Endothelial cell (in vitro differentiated cells): ENCODE measurements around the gene KSR2. TPM values are rescaled to one million over a fixed set of nuclear protein-coding genes. Genes with fewer than 3 reads are reported as not detected.
"Not testable (repeated sequence)": the region's sequence is repeated elsewhere in the genome, so short reads cannot be mapped to it uniquely, and the experiment has no call there.

Experiments
- DNase-seq: peaks from one replicate; pipeline ENCODE4 v3.0.0; 2021; ENCODE audit warnings: low spot score
- H3K27ac Mint-ChIP-seq: one replicate; pipeline ENCODE4 v1.8.0; 2021; ENCODE audit warnings: mixed read lengths, inconsistent platforms; ENCODE audit not compliant: unreplicated experiment
- H3K27me3 Mint-ChIP-seq: one replicate; pipeline ENCODE4 v1.8.0; 2021; ENCODE audit warnings: mild to moderate bottlenecking, moderate library complexity, mixed read lengths, inconsistent platforms; ENCODE audit not compliant: unreplicated experiment
- H3K36me3 Mint-ChIP-seq: one replicate; pipeline ENCODE4 v1.8.0; 2021; ENCODE audit warnings: mild to moderate bottlenecking, low read depth, mixed read lengths, inconsistent platforms; ENCODE audit not compliant: unreplicated experiment
- H3K4me1 Mint-ChIP-seq: one replicate; pipeline ENCODE4 v1.8.0; 2021; ENCODE audit warnings: mild to moderate bottlenecking, mixed read lengths, inconsistent platforms; ENCODE audit not compliant: unreplicated experiment
- H3K4me3 Mint-ChIP-seq: one replicate; pipeline ENCODE4 v1.8.0; 2021; ENCODE audit warnings: mild to moderate bottlenecking, mixed read lengths, inconsistent platforms; ENCODE audit not compliant: unreplicated experiment
- H3K9me3 Mint-ChIP-seq: one replicate; pipeline ENCODE4 v1.8.0; 2021; ENCODE audit warnings: mixed read lengths, inconsistent platforms; ENCODE audit not compliant: unreplicated experiment
- CTCF ChIP-seq: fragments of 200-600 bp; sonication (generic); IDR thresholded peaks from one replicate; pipeline ENCODE4 v1.5.0; 2021; ENCODE audit warnings: antibody characterized with exemption; ENCODE audit not compliant: unreplicated experiment
- total RNA-seq: library from RNA; stranded (reverse); fragmentation: NEBNext Ultra II Directional; extraction: Animal tissue kit (Norgen Biotek cat#: 25700); gene quantifications from one replicate; pipeline ENCODE4 v1.2.1, GENCODE V29; 2021; ENCODE audit not compliant: unreplicated experiment

The KSR2 gene
- total RNA-seq, 1 donor from 2014 or later: 0.05 TPM

- no peak for DNase-seq
- Mint-ChIP-seq H3K9me3 (no peaks in the 10 kb centered on the region), H3K36me3 (no peaks in the 10 kb centered on the region)
Observed at GRCh38 chr12:117762143-117762542, 206.6 kb downstream of the KSR2 start.

GRCh38 chr12:117761528-117762100, 207.2 kb downstream of the KSR2 start:
- TF ChIP-seq CTCF: no peak
- Mint-ChIP-seq H3K4me3 (no peak overlapping the region), H3K27ac (peak overlapping the region; percentile 24), H3K4me1 (peaks cover 7% of the 10 kb centered on the region), H3K36me3 (no peaks in the 10 kb centered on the region), H3K27me3 (peaks cover 6% of the 10 kb centered on the region), H3K9me3 (no peaks in the 10 kb centered on the region)
- DNase-seq: no peak

More at GRCh38 chr12:117762143-117762542, 206.6 kb downstream of the KSR2 start:
- H3K27ac Mint-ChIP-seq: no peak overlapping the region
- peaks cover 7% of the 10 kb centered on the region for H3K27me3 Mint-ChIP-seq
- no peak for TF ChIP-seq CTCF
- H3K4me3 Mint-ChIP-seq: no peak overlapping the region
- H3K4me1 Mint-ChIP-seq: peaks cover 7% of the 10 kb centered on the region

GRCh38 chr12:117760990-117761389, 207.8 kb downstream of the KSR2 start:
- no peak for DNase-seq
- Mint-ChIP-seq H3K27ac (no peak overlapping the region), H3K36me3 (no peaks in the 10 kb centered on the region), H3K4me1 (peaks cover 7% of the 10 kb centered on the region), H3K27me3 (peaks cover 2% of the 10 kb centered on the region), H3K4me3 (no peak overlapping the region), H3K9me3 (no peaks in the 10 kb centered on the region)
- no peak for TF ChIP-seq CTCF

- Mint-ChIP-seq H3K27ac (no peak overlapping the region), H3K4me1 (no peaks in the 10 kb centered on the region), H3K27me3 (peaks cover 3% of the 10 kb centered on the region), H3K36me3 (no peaks in the 10 kb centered on the region), H3K4me3 (no peak overlapping the region), H3K9me3 (no peaks in the 10 kb centered on the region)
- no peak for DNase-seq
- TF ChIP-seq CTCF: no peak
Observed at GRCh38 chr12:117750657-117751056, 218.1 kb downstream of the KSR2 start.

- TF ChIP-seq CTCF: no peak
- no peaks in the 10 kb centered on the region for H3K9me3 Mint-ChIP-seq
- no peaks in the 10 kb centered on the region for H3K4me1 Mint-ChIP-seq
- H3K36me3 Mint-ChIP-seq: no peaks in the 10 kb centered on the region
- no peak for DNase-seq
- no peak overlapping the region for H3K4me3 Mint-ChIP-seq
- no peak overlapping the region for H3K27ac Mint-ChIP-seq
- H3K27me3 Mint-ChIP-seq: peaks cover 3% of the 10 kb centered on the region
Observed at GRCh38 chr12:117749431-117749830, 219.4 kb downstream of the KSR2 start.

- H3K9me3 Mint-ChIP-seq, H3K4me1 Mint-ChIP-seq, H3K4me3 Mint-ChIP-seq, H3K36me3 Mint-ChIP-seq, DNase-seq, H3K27me3 Mint-ChIP-seq, H3K27ac Mint-ChIP-seq: not testable (repeated sequence)
Observed at GRCh38 chr12:117746358-117746757, 222.4 kb downstream of the KSR2 start.
